Neural crest cell (in vitro differentiated cells): ENCODE data around the gene CA10. TPM values are rescaled to one million over a fixed set of nuclear protein-coding genes. Genes with fewer than 3 reads are reported as not detected.

Source experiments
- DNase-seq: peaks from one replicate; pipeline ENCODE4 v3.0.0; 2021; ENCODE audit warnings: low read depth, mixed read lengths, low spot score
- H3K27ac Mint-ChIP-seq: one replicate; pipeline ENCODE4 v1.8.0; 2021; ENCODE audit warnings: mild to moderate bottlenecking, mixed read lengths; ENCODE audit not compliant: unreplicated experiment
- H3K27me3 Mint-ChIP-seq: 2 replicates; pipeline ENCODE4 v1.8.0; 2021; ENCODE audit warnings: low read depth, mild to moderate bottlenecking, mixed read lengths
- H3K36me3 Mint-ChIP-seq: 2 replicates; pipeline ENCODE4 v1.8.0; 2021; ENCODE audit warnings: low read depth, mild to moderate bottlenecking, mixed read lengths
- H3K4me1 Mint-ChIP-seq: 2 replicates; pipeline ENCODE4 v1.8.0; 2021; ENCODE audit warnings: mixed read lengths
- H3K4me3 Mint-ChIP-seq: one replicate; pipeline ENCODE4 v1.8.0; 2021; ENCODE audit warnings: mild to moderate bottlenecking, mixed read lengths
- H3K9me3 Mint-ChIP-seq: 2 replicates; pipeline ENCODE4 v1.8.0; 2021; ENCODE audit warnings: mixed read lengths
- total RNA-seq: library from RNA; stranded (reverse); gene quantifications from 2 replicates; pipeline ENCODE4 v1.2.1, GENCODE V29; 2021
- TF ChIP-seq, protein P1 (sequence below): fragments of 200-600 bp; sonication (generic); conservative IDR thresholded peaks from 2 replicates; pipeline ENCODE4 v1.5.0; 2021; ENCODE audit warnings: antibody characterized with exemption, mild to moderate bottlenecking

The CA10 gene
- total RNA-seq, 1 donor from 2014 or later, result not detected

GRCh38 chr17:51701501-51701900 lies 457.0 kb downstream of the CA10 start:
- Mint-ChIP-seq H3K4me3 (no peak overlapping the region), H3K27ac (no peak overlapping the region), H3K9me3 (no peaks in the 10 kb centered on the region), H3K4me1 (peaks cover 1% of the 10 kb centered on the region), H3K27me3 (peaks cover 3% of the 10 kb centered on the region), H3K36me3 (no peaks in the 10 kb centered on the region)
- no peak for DNase-seq
- TF ChIP-seq, protein P1, sequence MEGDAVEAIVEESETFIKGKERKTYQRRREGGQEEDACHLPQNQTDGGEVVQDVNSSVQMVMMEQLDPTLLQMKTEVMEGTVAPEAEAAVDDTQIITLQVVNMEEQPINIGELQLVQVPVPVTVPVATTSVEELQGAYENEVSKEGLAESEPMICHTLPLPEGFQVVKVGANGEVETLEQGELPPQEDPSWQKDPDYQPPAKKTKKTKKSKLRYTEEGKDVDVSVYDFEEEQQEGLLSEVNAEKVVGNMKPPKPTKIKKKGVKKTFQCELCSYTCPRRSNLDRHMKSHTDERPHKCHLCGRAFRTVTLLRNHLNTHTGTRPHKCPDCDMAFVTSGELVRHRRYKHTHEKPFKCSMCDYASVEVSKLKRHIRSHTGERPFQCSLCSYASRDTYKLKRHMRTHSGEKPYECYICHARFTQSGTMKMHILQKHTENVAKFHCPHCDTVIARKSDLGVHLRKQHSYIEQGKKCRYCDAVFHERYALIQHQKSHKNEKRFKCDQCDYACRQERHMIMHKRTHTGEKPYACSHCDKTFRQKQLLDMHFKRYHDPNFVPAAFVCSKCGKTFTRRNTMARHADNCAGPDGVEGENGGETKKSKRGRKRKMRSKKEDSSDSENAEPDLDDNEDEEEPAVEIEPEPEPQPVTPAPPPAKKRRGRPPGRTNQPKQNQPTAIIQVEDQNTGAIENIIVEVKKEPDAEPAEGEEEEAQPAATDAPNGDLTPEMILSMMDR, result no peak

GRCh38 chr17:51700011-51700760 lies 458.3 kb downstream of the CA10 start:
- Mint-ChIP-seq H3K27ac (no peak overlapping the region), H3K4me3 (no peak overlapping the region), H3K36me3 (no peaks in the 10 kb centered on the region), H3K27me3 (peaks cover 11% of the 10 kb centered on the region), H3K4me1 (no peaks in the 10 kb centered on the region), H3K9me3 (peaks cover under 1% of the 10 kb centered on the region)
- no peak for DNase-seq
- TF ChIP-seq, protein P1, result no peak

DNA sequence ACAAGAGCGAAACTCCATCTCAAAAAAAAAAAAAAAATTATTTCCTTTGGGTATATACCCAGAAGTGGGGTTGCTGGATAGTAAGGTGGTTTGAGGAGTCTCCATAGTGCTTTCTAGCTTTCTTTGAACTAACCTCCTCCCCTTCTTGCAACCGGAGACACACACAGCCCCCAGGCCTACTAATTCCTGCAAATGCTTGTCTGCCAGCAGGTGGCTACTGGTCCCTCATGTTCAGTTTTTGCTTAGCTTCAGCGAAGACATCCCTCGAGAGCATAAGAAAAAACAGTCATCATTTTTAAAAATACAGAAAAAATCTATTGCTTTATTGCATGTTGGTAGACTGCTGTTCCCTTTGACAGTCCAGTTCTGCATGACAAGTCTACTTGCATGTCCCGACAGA lies 459.2 kb downstream of the CA10 start:
- TF ChIP-seq, protein P1, result no peak
- no peaks in the 10 kb centered on the region for H3K36me3 Mint-ChIP-seq
- no peaks in the 10 kb centered on the region for H3K4me1 Mint-ChIP-seq
- H3K27ac Mint-ChIP-seq, result no peak overlapping the region
- no peak for DNase-seq
- peaks cover 12% of the 10 kb centered on the region for H3K27me3 Mint-ChIP-seq
- H3K4me3 Mint-ChIP-seq, result no peak overlapping the region
- peaks cover 10% of the 10 kb centered on the region for H3K9me3 Mint-ChIP-seq

DNA sequence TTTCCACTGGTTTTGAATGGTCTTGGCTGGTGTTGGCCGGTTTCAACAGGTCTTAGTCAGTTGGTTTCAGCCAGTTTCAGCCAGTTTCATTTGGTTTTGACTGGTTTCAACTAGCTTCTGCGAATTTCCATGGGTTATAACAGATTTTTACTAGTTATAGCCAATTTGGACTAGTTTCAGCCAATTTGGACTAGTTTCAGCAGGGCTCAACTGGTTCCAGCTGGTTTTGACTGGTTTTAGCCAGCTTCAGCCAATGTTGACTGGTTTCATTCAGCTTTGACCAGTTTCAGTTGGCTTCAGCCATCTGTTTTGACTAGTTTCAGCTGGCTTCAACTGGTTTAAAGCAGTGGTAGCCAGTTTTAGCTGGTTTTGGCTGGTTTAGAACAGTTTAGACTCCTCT lies 465.6 kb downstream of the CA10 start:
- Mint-ChIP-seq H3K9me3 (peaks cover 17% of the 10 kb centered on the region), H3K27me3 (peaks cover 12% of the 10 kb centered on the region), H3K27ac (no peak overlapping the region), H3K36me3 (no peaks in the 10 kb centered on the region), H3K4me3 (no peak overlapping the region), H3K4me1 (no peaks in the 10 kb centered on the region)
- DNase-seq, result no peak
- TF ChIP-seq, protein P1, result no peak

GRCh38 chr17:51687887-51688286 lies 470.6 kb downstream of the CA10 start:
- Mint-ChIP-seq H3K27me3 (no peaks in the 10 kb centered on the region), H3K4me1 (no peaks in the 10 kb centered on the region), H3K4me3 (no peak overlapping the region), H3K36me3 (no peaks in the 10 kb centered on the region), H3K9me3 (peaks cover 6% of the 10 kb centered on the region), H3K27ac (no peak overlapping the region)
- DNase-seq, result no peak
- TF ChIP-seq, protein P1, result no peak
